Mesenchymal stem cell (in vitro differentiated cells and primary cell): Measurements from ENCODE around the gene YAP1. TPM values are rescaled to one million over a fixed set of nuclear protein-coding genes. Genes with fewer than 3 reads are reported as not detected.

Source experiments
- DNase-seq: peaks from one replicate; pipeline ENCODE4 v3.0.0-alpha.2; 2013
- H2AFZ ChIP-seq: one replicate; pipeline ENCODE4 v1.6.1; 2013; ENCODE audit warnings: low read depth, mild to moderate bottlenecking, control low read depth, inconsistent platforms, low read length, moderate library complexity
- H2AK5ac ChIP-seq: 2 replicates; pipeline ENCODE4 v1.6.1; 2013; ENCODE audit warnings: low read length, moderate library complexity, mild to moderate bottlenecking, inconsistent platforms; ENCODE audit not compliant: severe bottlenecking
- H2BK120ac ChIP-seq: one replicate; pipeline ENCODE4 v1.6.1; 2013; ENCODE audit warnings: low read depth, mild to moderate bottlenecking, inconsistent platforms, low read length, moderate library complexity
- H2BK12ac ChIP-seq, 2 experiments: one replicate each; pipeline ENCODE4 v1.6.1; 2013; ENCODE audit warnings: inconsistent platforms in 2 of 2, low read length in 2 of 2, mild to moderate bottlenecking in 2 of 2, moderate library complexity in 2 of 2, control low read depth in 1 of 2
- H2BK15ac ChIP-seq: one replicate; pipeline ENCODE4 v1.6.1; 2013; ENCODE audit warnings: mild to moderate bottlenecking, low read depth, inconsistent platforms; ENCODE audit not compliant: poor library complexity, severe bottlenecking
- H2BK5ac ChIP-seq: 2 replicates; pipeline ENCODE4 v1.6.1; 2013; ENCODE audit warnings: low read depth, mild to moderate bottlenecking, low read length, control low read depth, inconsistent platforms; ENCODE audit not compliant: poor library complexity, severe bottlenecking
- H3K14ac ChIP-seq, 2 experiments: one replicate each; pipeline ENCODE4 v1.6.1; 2013; ENCODE audit warnings: inconsistent platforms in 2 of 2, low read length in 2 of 2, control low read depth in 1 of 2, mild to moderate bottlenecking in 1 of 2, moderate library complexity in 1 of 2
- H3K18ac ChIP-seq, 2 experiments: one replicate each; pipeline ENCODE4 v1.6.1; 2013; ENCODE audit warnings: inconsistent platforms in 2 of 2, low read length in 2 of 2, control low read depth in 1 of 2, low read depth in 1 of 2, mild to moderate bottlenecking in 1 of 2
- H3K23ac ChIP-seq, 2 experiments: one replicate each; pipeline ENCODE4 v1.6.1; 2013; ENCODE audit warnings: inconsistent platforms in 2 of 2, low read length in 2 of 2, mild to moderate bottlenecking in 2 of 2, moderate library complexity in 2 of 2, control low read depth in 1 of 2
- H3K27ac ChIP-seq: 2 replicates; pipeline ENCODE4 v1.5.1; 2013; ENCODE audit warnings: mild to moderate bottlenecking, moderate library complexity, low read length, control low read depth, inconsistent platforms; ENCODE audit not compliant: poor library complexity, severe bottlenecking
- H3K27me3 ChIP-seq, 2 experiments: 2 replicates each; pipeline versions ENCODE4 v1.6.1 to v1.7.0; 2013; ENCODE audit warnings: low read length in 2 of 2, mild to moderate bottlenecking in 2 of 2, moderate library complexity in 2 of 2, control low read depth in 1 of 2, inconsistent platforms in 1 of 2; ENCODE audit not compliant: control insufficient read depth in 1 of 2, insufficient read depth in 1 of 2
- H3K36me3 ChIP-seq, 2 experiments: 2 replicates each; pipeline versions ENCODE4 v1.6.1 to v1.7.0; 2013; ENCODE audit warnings: low read length in 2 of 2, control low read depth in 1 of 2, inconsistent platforms in 1 of 2, low read depth in 1 of 2, mild to moderate bottlenecking in 1 of 2; ENCODE audit not compliant: insufficient read depth in 2 of 2, control insufficient read depth in 1 of 2
- H3K4ac ChIP-seq, 2 experiments: one replicate each; pipeline ENCODE4 v1.6.1; 2013; ENCODE audit warnings: inconsistent platforms in 2 of 2, low read length in 2 of 2, mild to moderate bottlenecking in 2 of 2, moderate library complexity in 2 of 2, control low read depth in 1 of 2, low read depth in 1 of 2
- H3K4me1 ChIP-seq: 2 replicates; pipeline ENCODE4 v1.6.1; 2013; ENCODE audit warnings: low read depth, low read length, control low read depth; ENCODE audit not compliant: control insufficient read depth, insufficient read depth
- H3K4me2 ChIP-seq: 2 replicates; pipeline ENCODE4 v1.6.1; 2013; ENCODE audit warnings: low read length, mild to moderate bottlenecking, inconsistent platforms; ENCODE audit not compliant: poor library complexity, severe bottlenecking
- H3K4me3 ChIP-seq, 2 experiments: 2 replicates each; pipeline versions ENCODE4 v1.5.1 to v1.7.0; 2013; ENCODE audit warnings: low read length in 2 of 2, mild to moderate bottlenecking in 2 of 2, control low read depth in 1 of 2, low read depth in 1 of 2; ENCODE audit not compliant: insufficient read depth in 1 of 2
- H3K79me1 ChIP-seq: replicated peaks from 2 replicates; pipeline ENCODE4 v1.6.1; 2013; ENCODE audit warnings: mild to moderate bottlenecking, control low read depth, low read length, inconsistent platforms; ENCODE audit not compliant: poor library complexity, severe bottlenecking
- H3K9ac ChIP-seq: 2 replicates; pipeline ENCODE4 v1.7.0; 2013; ENCODE audit warnings: mild to moderate bottlenecking, low read length, moderate library complexity
- H3K9me3 ChIP-seq: 2 replicates; pipeline ENCODE4 v1.7.0; 2013; ENCODE audit warnings: mild to moderate bottlenecking, low read length; ENCODE audit not compliant: control insufficient read depth
- H4K8ac ChIP-seq: one replicate; pipeline ENCODE4 v1.6.1; 2013; ENCODE audit warnings: inconsistent platforms, mild to moderate bottlenecking, low read length, moderate library complexity
- H4K91ac ChIP-seq: one replicate; pipeline ENCODE4 v1.6.1; 2013; ENCODE audit warnings: mild to moderate bottlenecking, low read length, inconsistent platforms
- WGBS: methylation state at CpG from one replicate; pipeline ENCODE4 v1.1.7; 2013; ENCODE audit warnings: mixed read lengths; 5-methylcytosine and 5-hydroxymethylcytosine counted together
- polyA plus RNA-seq, 2 experiments: library from polyadenylated mRNA; stranded (reverse); fragments of 200-250 nt; gene quantifications; one replicate each; pipeline ENCODE4 v1.2.3, GENCODE V29; 2013

YAP1 gene
- polyA plus RNA-seq (2013, experiment 1 of 2): 85.8 TPM
- 87.1 TPM for polyA plus RNA-seq (2013, experiment 2 of 2)

DNA sequence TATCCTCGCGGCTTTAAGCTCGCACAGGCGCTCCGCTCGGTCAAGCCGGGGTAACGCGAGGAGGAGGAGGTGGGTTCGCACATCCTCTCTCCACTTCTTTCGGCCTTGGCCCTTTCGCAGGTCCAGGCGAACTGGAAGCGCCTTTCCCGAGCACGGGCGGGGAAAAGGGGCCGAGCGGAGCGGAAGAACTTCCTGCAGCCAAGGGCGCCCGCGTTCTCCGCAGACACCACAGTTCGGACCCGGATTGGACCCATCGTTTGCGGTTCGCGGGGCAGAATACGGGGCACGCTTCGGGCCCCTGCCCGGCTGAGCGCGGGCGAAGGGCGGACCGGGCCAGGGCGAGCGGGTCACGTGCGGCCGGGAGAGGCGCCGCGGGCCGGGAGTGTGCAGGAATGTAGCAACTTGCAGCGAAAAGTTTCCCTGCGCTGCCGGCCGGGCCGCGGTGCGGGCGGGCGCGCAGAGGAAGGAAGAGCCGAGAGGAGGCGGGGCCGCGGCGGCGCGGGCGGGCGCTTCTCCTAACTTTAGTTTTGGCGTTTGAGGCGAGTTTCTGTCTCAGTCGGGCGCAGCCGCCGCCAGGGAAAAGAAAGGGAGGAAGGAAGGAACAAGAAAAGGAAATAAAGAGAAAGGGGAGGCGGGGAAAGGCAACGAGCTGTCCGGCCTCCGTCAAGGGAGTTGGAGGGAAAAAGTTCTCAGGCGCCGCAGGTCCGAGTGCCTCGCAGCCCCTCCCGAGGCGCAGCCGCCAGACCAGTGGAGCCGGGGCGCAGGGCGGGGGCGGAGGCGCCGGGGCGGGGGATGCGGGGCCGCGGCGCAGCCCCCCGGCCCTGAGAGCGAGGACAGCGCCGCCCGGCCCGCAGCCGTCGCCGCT, at the start of gene YAP1:
YAP1 (plus strand) TSS at position 552 of the 865 bp plus-strand sequence. CDS start 402 bp downstream, outside the sequence.
- Histone ChIP-seq H2BK15ac (peak within 1 kb of the TSS; percentile 100), H2BK12ac (peak within 1 kb of the TSS in 1 of 2 experiments; percentile 93), H3K27me3 (no peaks in the 10 kb centered on the region), H3K4me1 (no peaks in the 10 kb centered on the region), H2BK120ac (peak within 1 kb of the TSS; percentile 98), H3K9me3 (no peaks in the 10 kb centered on the region), H2AFZ (peak within 1 kb of the TSS; percentile 29), H3K4ac (peak within 1 kb of the TSS; percentile 97 to 100), H3K18ac (peak within 1 kb of the TSS; percentile 98 to 99), H2AK5ac (peak within 1 kb of the TSS; percentile 80), H3K27ac (peak within 1 kb of the TSS; percentile 99), H3K79me1 (peaks cover 2% of the 10 kb centered on the region), H3K23ac (peak within 1 kb of the TSS; percentile 99 to 100), H4K8ac (peak within 1 kb of the TSS; percentile 97), H3K36me3 (peaks cover 0 to 11% of the 10 kb centered on the region in 2 experiments), H3K4me3 (peak within 1 kb of the TSS; percentile 82 to 96), H3K9ac (peak within 1 kb of the TSS; percentile 99), H2BK5ac (peak within 1 kb of the TSS; percentile 99), H3K14ac (peak within 1 kb of the TSS; percentile 95 to 100), H3K4me2 (peak within 1 kb of the TSS; percentile 92), H4K91ac (peak within 1 kb of the TSS; percentile 100)
- peak; percentile 96 for DNase-seq
- under 1% methylated on average over 97 of the region's 104 CpGs for WGBS

DNA sequence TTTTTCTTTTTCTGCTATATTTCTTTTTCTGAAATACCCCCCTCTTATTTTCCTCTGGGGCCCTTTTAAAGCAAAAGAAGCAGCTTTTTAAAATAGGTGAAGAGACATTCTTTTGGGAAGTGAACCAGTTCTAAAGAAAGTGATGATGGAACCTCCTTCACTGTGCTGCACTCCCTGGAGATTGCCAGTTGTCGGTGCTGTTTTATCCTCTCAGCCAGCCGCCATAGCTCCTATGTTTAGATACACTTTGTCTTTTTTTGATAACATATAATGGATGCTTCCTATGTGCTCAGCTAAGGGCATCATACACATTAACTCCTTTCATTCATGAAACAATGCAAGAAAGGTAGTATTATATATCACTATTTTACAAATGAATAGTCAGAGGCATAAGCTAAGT, 49.0 kb upstream of the YAP1 start:
- Histone ChIP-seq H2BK120ac (no peak overlapping the region), H3K4me1 (no peaks in the 10 kb centered on the region), H3K14ac (no peak overlapping the region), H3K4me3 (no peak overlapping the region), H3K9ac (no peak overlapping the region), H2BK5ac (no peak overlapping the region), H4K91ac (no peak overlapping the region), H2AK5ac (no peak overlapping the region), H3K79me1 (no peaks in the 10 kb centered on the region), H3K4ac (no peak overlapping the region), H3K27me3 (no peaks in the 10 kb centered on the region), H4K8ac (no peak overlapping the region), H3K27ac (no peak overlapping the region), H3K9me3 (no peaks in the 10 kb centered on the region), H2BK12ac (no peak overlapping the region), H2AFZ (no peak overlapping the region), H3K36me3 (peaks cover 0 to 16% of the 10 kb centered on the region in 2 experiments), H3K4me2 (no peak overlapping the region), H2BK15ac (no peak overlapping the region), H3K23ac (no peak overlapping the region), H3K18ac (no peak overlapping the region)
- peak; percentile 10 for DNase-seq
- no CpG with 5 or more reads among the region's 2 CpGs for WGBS

DNA sequence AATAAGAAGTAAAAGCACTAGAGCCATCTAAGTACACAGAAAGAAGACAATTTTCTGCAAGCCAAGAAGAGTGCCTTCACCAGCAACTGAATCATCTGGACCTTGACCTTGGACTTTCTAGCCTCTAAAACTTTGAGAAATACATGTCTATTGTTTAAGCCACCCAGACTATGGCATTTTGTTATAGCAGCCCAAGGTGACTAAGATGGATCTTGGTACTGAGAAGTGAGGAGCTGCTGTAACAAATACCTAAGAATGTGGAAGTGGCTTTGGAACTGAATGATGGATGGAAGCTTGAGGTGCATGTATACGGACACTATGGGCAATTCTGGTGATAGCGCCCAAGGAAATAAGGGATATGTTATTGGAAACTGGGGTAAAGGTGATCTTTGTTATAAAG, 48.1 kb upstream of the YAP1 start:
- DNase-seq: no peak
- Histone ChIP-seq H2BK12ac (no peak overlapping the region), H3K23ac (no peak overlapping the region), H3K27me3 (no peaks in the 10 kb centered on the region), H2AFZ (no peak overlapping the region), H2AK5ac (no peak overlapping the region), H4K8ac (no peak overlapping the region), H3K79me1 (no peaks in the 10 kb centered on the region), H3K14ac (no peak overlapping the region), H3K18ac (no peak overlapping the region), H3K4me2 (no peak overlapping the region), H2BK120ac (no peak overlapping the region), H3K9ac (no peak overlapping the region), H3K4me3 (no peak overlapping the region), H2BK5ac (no peak overlapping the region), H3K27ac (no peak overlapping the region), H2BK15ac (no peak overlapping the region), H3K4me1 (no peaks in the 10 kb centered on the region), H4K91ac (no peak overlapping the region), H3K36me3 (peaks cover 0 to 16% of the 10 kb centered on the region in 2 experiments), H3K9me3 (no peaks in the 10 kb centered on the region), H3K4ac (no peak overlapping the region)
- whole genome bisulfite sequencing: 95% methylated on average over 2 of the region's 2 CpGs

DNA sequence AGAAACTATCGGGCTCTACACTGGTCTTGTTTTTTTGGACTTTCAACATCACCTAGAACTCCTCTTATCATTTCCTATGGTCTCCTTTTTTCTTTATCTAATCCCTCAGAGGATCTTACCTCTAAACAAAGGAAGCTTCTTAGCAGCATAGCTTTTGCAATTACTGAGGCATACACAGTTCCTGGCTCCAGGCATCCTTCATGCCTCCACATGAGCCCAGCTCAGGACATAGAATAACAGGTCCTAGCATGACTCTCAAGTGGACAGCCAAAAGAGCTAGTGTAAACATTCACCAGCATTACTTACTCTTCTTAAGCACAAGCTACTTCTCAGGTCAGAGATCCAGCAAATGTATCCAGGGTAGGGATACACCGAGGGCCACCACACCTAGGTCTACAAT, 45.9 kb upstream of the YAP1 start:
- H3K4ac ChIP-seq: no peak overlapping the region
- H3K4me3 ChIP-seq: no peak overlapping the region
- no peak overlapping the region for H3K18ac ChIP-seq
- no peak for DNase-seq
- H3K4me1 ChIP-seq: no peaks in the 10 kb centered on the region
- H3K27ac ChIP-seq: no peak overlapping the region
- no peak overlapping the region for H2AK5ac ChIP-seq
- no peak overlapping the region for H2BK15ac ChIP-seq
- H4K91ac ChIP-seq: no peak overlapping the region
- no peak overlapping the region for H2AFZ ChIP-seq
- peaks cover 4% of the 10 kb centered on the region for H3K9me3 ChIP-seq
- WGBS: 100% methylated on average over 1 of the region's 2 CpGs
- no peak overlapping the region for H3K4me2 ChIP-seq
- H2BK12ac ChIP-seq: no peak overlapping the region
- H3K14ac ChIP-seq: no peak overlapping the region
- no peak overlapping the region for H3K23ac ChIP-seq
- no peak overlapping the region for H3K9ac ChIP-seq
- H2BK120ac ChIP-seq: no peak overlapping the region
- peaks cover 0 to 13% of the 10 kb centered on the region in 2 experiments for H3K36me3 ChIP-seq
- no peaks in the 10 kb centered on the region for H3K27me3 ChIP-seq
- H4K8ac ChIP-seq: no peak overlapping the region
- H2BK5ac ChIP-seq: no peak overlapping the region
- H3K79me1 ChIP-seq: no peaks in the 10 kb centered on the region
